ENCODE data around the gene PFKP.
A peak's percentile ranks its signal among the peaks of the same experiment; 100 is the strongest.

PFKP gene

GRCh38 chr10:3046210-3046779 is 21.1 kb upstream of the PFKP start:
- Histone ChIP-seq H3K27ac (ENCODE audit: low read depth, low read length) (no peak overlapping the region), H3K9ac (ENCODE audit: low read depth in 1 of 2, low read length in 2 of 2) (no peak overlapping the region), H3K4me1 (ENCODE audit: control insufficient read depth in 1 of 2, insufficient read depth in 2 of 2, low read length in 2 of 2) (peaks cover 8 to 10% of the 10 kb centered on the region in 2 donors), H3K4me3 (ENCODE audit: low read depth in 1 of 2, low read length in 2 of 2) (no peak overlapping the region), H3K27me3 (ENCODE audit: control insufficient read depth in 1 of 2, insufficient read depth in 2 of 2, low read length in 2 of 2) (peaks cover 0 to 4% of the 10 kb centered on the region in 2 donors), H3K36me3 (ENCODE audit: control insufficient read depth in 1 of 2, insufficient read depth in 2 of 2, low read length in 2 of 2) (no peaks in the 10 kb centered on the region), H3K9me3 (ENCODE audit: control insufficient read depth in 1 of 2, low read length in 2 of 2) (no peaks in the 10 kb centered on the region)

- no peaks in the 10 kb centered on the region for H3K36me3 ChIP-seq (ENCODE audit: control insufficient read depth in 1 of 2, insufficient read depth in 2 of 2, low read length in 2 of 2)
- peaks cover 0 to 4% of the 10 kb centered on the region in 2 donors for H3K27me3 ChIP-seq (ENCODE audit: control insufficient read depth in 1 of 2, insufficient read depth in 2 of 2, low read length in 2 of 2)
- peaks cover 8 to 10% of the 10 kb centered on the region in 2 donors for H3K4me1 ChIP-seq (ENCODE audit: control insufficient read depth in 1 of 2, insufficient read depth in 2 of 2, low read length in 2 of 2)
- H3K27ac ChIP-seq (ENCODE audit: low read depth, low read length): peak overlapping the region; percentile 30
- no peak overlapping the region for H3K4me3 ChIP-seq (ENCODE audit: low read depth in 1 of 2, low read length in 2 of 2)
- no peaks in the 10 kb centered on the region for H3K9me3 ChIP-seq (ENCODE audit: control insufficient read depth in 1 of 2, low read length in 2 of 2)
- H3K9ac ChIP-seq (ENCODE audit: low read depth in 1 of 2, low read length in 2 of 2): no peak overlapping the region
Measured at GRCh38 chr10:3046981-3047547, 20.3 kb upstream of the PFKP start.

GRCh38 chr10:3047596-3047995 is 19.8 kb upstream of the PFKP start:
- Histone ChIP-seq H3K27me3 (ENCODE audit: control insufficient read depth in 1 of 2, insufficient read depth in 2 of 2, low read length in 2 of 2) (peaks cover 0 to 4% of the 10 kb centered on the region in 2 donors), H3K4me1 (ENCODE audit: control insufficient read depth in 1 of 2, insufficient read depth in 2 of 2, low read length in 2 of 2) (peaks cover 8 to 10% of the 10 kb centered on the region in 2 donors), H3K9ac (ENCODE audit: low read depth in 1 of 2, low read length in 2 of 2) (no peak overlapping the region), H3K9me3 (ENCODE audit: control insufficient read depth in 1 of 2, low read length in 2 of 2) (no peaks in the 10 kb centered on the region), H3K4me3 (ENCODE audit: low read depth in 1 of 2, low read length in 2 of 2) (no peak overlapping the region), H3K36me3 (ENCODE audit: control insufficient read depth in 1 of 2, insufficient read depth in 2 of 2, low read length in 2 of 2) (no peaks in the 10 kb centered on the region), H3K27ac (ENCODE audit: low read depth, low read length) (no peak overlapping the region)

- Histone ChIP-seq H3K4me1 (ENCODE audit: control insufficient read depth in 1 of 2, insufficient read depth in 2 of 2, low read length in 2 of 2) (peaks cover 8 to 10% of the 10 kb centered on the region in 2 donors), H3K27me3 (ENCODE audit: control insufficient read depth in 1 of 2, insufficient read depth in 2 of 2, low read length in 2 of 2) (peaks cover 0 to 4% of the 10 kb centered on the region in 2 donors), H3K9me3 (ENCODE audit: control insufficient read depth in 1 of 2, low read length in 2 of 2) (no peaks in the 10 kb centered on the region), H3K9ac (ENCODE audit: low read depth in 1 of 2, low read length in 2 of 2) (no peak overlapping the region), H3K27ac (ENCODE audit: low read depth, low read length) (no peak overlapping the region), H3K4me3 (ENCODE audit: low read depth in 1 of 2, low read length in 2 of 2) (no peak overlapping the region), H3K36me3 (ENCODE audit: control insufficient read depth in 1 of 2, insufficient read depth in 2 of 2, low read length in 2 of 2) (no peaks in the 10 kb centered on the region)
Measured at GRCh38 chr10:3048119-3049019, 19.0 kb upstream of the PFKP start.

- no peak overlapping the region for H3K4me3 ChIP-seq (ENCODE audit: low read depth in 1 of 2, low read length in 2 of 2)
- H3K4me1 ChIP-seq (ENCODE audit: control insufficient read depth in 1 of 2, insufficient read depth in 2 of 2, low read length in 2 of 2): peaks cover 0 to 9% of the 10 kb centered on the region in 2 donors
- no peaks in the 10 kb centered on the region for H3K36me3 ChIP-seq (ENCODE audit: control insufficient read depth in 1 of 2, insufficient read depth in 2 of 2, low read length in 2 of 2)
- H3K27me3 ChIP-seq (ENCODE audit: control insufficient read depth in 1 of 2, insufficient read depth in 2 of 2, low read length in 2 of 2): peaks cover 0 to 4% of the 10 kb centered on the region in 2 donors
- no peaks in the 10 kb centered on the region for H3K9me3 ChIP-seq (ENCODE audit: control insufficient read depth in 1 of 2, low read length in 2 of 2)
- H3K27ac ChIP-seq (ENCODE audit: low read depth, low read length): no peak overlapping the region
- no peak overlapping the region for H3K9ac ChIP-seq (ENCODE audit: low read depth in 1 of 2, low read length in 2 of 2)
Measured at GRCh38 chr10:3051692-3052091, 15.7 kb upstream of the PFKP start.

- Histone ChIP-seq H3K36me3 (ENCODE audit: control insufficient read depth in 1 of 2, insufficient read depth in 2 of 2, low read length in 2 of 2) (no peaks in the 10 kb centered on the region), H3K9ac (ENCODE audit: low read depth in 1 of 2, low read length in 2 of 2) (no peak overlapping the region), H3K27ac (ENCODE audit: low read depth, low read length) (no peak overlapping the region), H3K27me3 (ENCODE audit: control insufficient read depth in 1 of 2, insufficient read depth in 2 of 2, low read length in 2 of 2) (peaks cover 0 to 4% of the 10 kb centered on the region in 2 donors), H3K4me1 (ENCODE audit: control insufficient read depth in 1 of 2, insufficient read depth in 2 of 2, low read length in 2 of 2) (peaks cover 0 to 9% of the 10 kb centered on the region in 2 donors), H3K9me3 (ENCODE audit: control insufficient read depth in 1 of 2, low read length in 2 of 2) (no peaks in the 10 kb centered on the region), H3K4me3 (ENCODE audit: low read depth in 1 of 2, low read length in 2 of 2) (no peak overlapping the region)
Measured at GRCh38 chr10:3053155-3053554, 14.2 kb upstream of the PFKP start.

GRCh38 chr10:3054183-3054850 is 13.0 kb upstream of the PFKP start:
- H3K9ac ChIP-seq (ENCODE audit: low read depth in 1 of 2, low read length in 2 of 2): no peak overlapping the region
- H3K27ac ChIP-seq (ENCODE audit: low read depth, low read length): no peak overlapping the region

GRCh38 chr10:3054851-3055199 is 12.5 kb upstream of the PFKP start:
- H3K27me3 ChIP-seq (ENCODE audit: control insufficient read depth in 1 of 2, insufficient read depth in 2 of 2, low read length in 2 of 2): peaks cover 0 to 3% of the 10 kb centered on the region in 2 donors
- no peak overlapping the region for H3K4me3 ChIP-seq (ENCODE audit: low read depth in 1 of 2, low read length in 2 of 2)
- no peaks in the 10 kb centered on the region for H3K36me3 ChIP-seq (ENCODE audit: control insufficient read depth in 1 of 2, insufficient read depth in 2 of 2, low read length in 2 of 2)
- peaks cover 0 to 9% of the 10 kb centered on the region in 2 donors for H3K4me1 ChIP-seq (ENCODE audit: control insufficient read depth in 1 of 2, insufficient read depth in 2 of 2, low read length in 2 of 2)
- H3K9ac ChIP-seq (ENCODE audit: low read depth in 1 of 2, low read length in 2 of 2): no peak overlapping the region
- H3K9me3 ChIP-seq (ENCODE audit: control insufficient read depth in 1 of 2, low read length in 2 of 2): no peaks in the 10 kb centered on the region
- H3K27ac ChIP-seq (ENCODE audit: low read depth, low read length): no peak overlapping the region

More at GRCh38 chr10:3054183-3054850, 13.0 kb upstream of the PFKP start:
- Histone ChIP-seq H3K36me3 (ENCODE audit: control insufficient read depth in 1 of 2, insufficient read depth in 2 of 2, low read length in 2 of 2) (no peaks in the 10 kb centered on the region), H3K4me1 (ENCODE audit: control insufficient read depth in 1 of 2, insufficient read depth in 2 of 2, low read length in 2 of 2) (peaks cover 0 to 9% of the 10 kb centered on the region in 2 donors), H3K27me3 (ENCODE audit: control insufficient read depth in 1 of 2, insufficient read depth in 2 of 2, low read length in 2 of 2) (peaks cover 0 to 4% of the 10 kb centered on the region in 2 donors), H3K9me3 (ENCODE audit: control insufficient read depth in 1 of 2, low read length in 2 of 2) (no peaks in the 10 kb centered on the region), H3K4me3 (ENCODE audit: low read depth in 1 of 2, low read length in 2 of 2) (no peak overlapping the region)

- H3K4me1 ChIP-seq (ENCODE audit: control insufficient read depth in 1 of 2, insufficient read depth in 2 of 2, low read length in 2 of 2): peaks cover 0 to 9% of the 10 kb centered on the region in 2 donors
- no peak overlapping the region for H3K27ac ChIP-seq (ENCODE audit: low read depth, low read length)
- no peak overlapping the region for H3K9ac ChIP-seq (ENCODE audit: low read depth in 1 of 2, low read length in 2 of 2)
- no peaks in the 10 kb centered on the region for H3K36me3 ChIP-seq (ENCODE audit: control insufficient read depth in 1 of 2, insufficient read depth in 2 of 2, low read length in 2 of 2)
- H3K27me3 ChIP-seq (ENCODE audit: control insufficient read depth in 1 of 2, insufficient read depth in 2 of 2, low read length in 2 of 2): no peaks in the 10 kb centered on the region
- no peak overlapping the region for H3K4me3 ChIP-seq (ENCODE audit: low read depth in 1 of 2, low read length in 2 of 2)
- no peaks in the 10 kb centered on the region for H3K9me3 ChIP-seq (ENCODE audit: control insufficient read depth in 1 of 2, low read length in 2 of 2)
Measured at GRCh38 chr10:3056280-3057037, 10.9 kb upstream of the PFKP start.

Data from duodenal mucosa (tissue), 2 donors.